ENCODE results near the gene FRY.

- no peak for TF ChIP-seq CTCF (IDR thresholded peaks at IDR 0.05)
- no peak for TF ChIP-seq POLR2A (IDR thresholded peaks at IDR 0.05)
Observed at GRCh38 chr13:32191452-32191998, 160.0 kb downstream of the FRY start.

Data from Peyer's patch (tissue), 4 donors.